K562 (cell line): ENCODE results near the gene KRT33B. TPM values are rescaled to one million over a fixed set of nuclear protein-coding genes. Genes with fewer than 3 reads are reported as not detected.

ENCODE experiments used
- DMBX1 ChIP-seq: fragments of 250-450 bp; sonication (Bioruptor Pico); IDR thresholded peaks from 2 replicates; pipeline ENCODE4 v1.8.0; 2022; ENCODE audit warnings: inconsistent platforms, mild to moderate bottlenecking, moderate library complexity, borderline replicate concordance
- ZNF436 ChIP-seq: fragments of 250-450, 450-650 bp; sonication (Bioruptor Pico); formaldehyde crosslinking; IDR thresholded peaks from 2 replicates; pipeline ENCODE4 v1.7.0; 2020; ENCODE audit warnings: mild to moderate bottlenecking
- ZNF445 ChIP-seq: fragments of 250-450 bp; sonication (Bioruptor Pico); IDR thresholded peaks from 2 replicates; pipeline ENCODE4 v1.4.0; 2020; ENCODE audit warnings: low read depth, mild to moderate bottlenecking, moderate library complexity
- polyA plus RNA-seq, 8 experiments: library from polyadenylated mRNA; depleted of rRNA in 4 of 8; stranded (reverse) in 5 of 8; unstranded in 3 of 8; fragments of >200 nt; fragmentation: Nextera tagmentation in 2 of 8; fragmentation: Illumina TruSeq in 1 of 8; extraction: Ambion mirVana in 2 of 8; extraction: Trizol in 1 of 8; gene quantifications; 2 replicates each; pipeline versions ENCODE4 v1.2.1 to v1.2.3, GENCODE V29; 2011 to 2014; ENCODE audit warnings: inconsistent platforms in 1 of 8, missing spikeins in 1 of 8
- total RNA-seq, 7 experiments: library from RNA; depleted of rRNA in 6 of 7; stranded (reverse); fragments of >200 nt in 6 of 7; fragmentation: Illumina TruSeq in 2 of 7; extraction: Trizol in 2 of 7; gene quantifications; 2 replicates each; pipeline versions ENCODE4 v1.2.1 to v1.2.3, GENCODE V29; 2011 to 2021; ENCODE audit warnings: low replicate concordance in 1 of 7
- TF ChIP-seq, protein P1 (sequence below), 3 experiments: IDR thresholded peaks in 2 of 3; conservative IDR thresholded peaks in 1 of 3; 2 replicates each; pipeline ENCODE4 v1.5.1; 2011 to 2012; ENCODE audit warnings: low read length in 3 of 3, mild to moderate bottlenecking in 3 of 3, control low read depth in 2 of 3, improper control_type of control experiment in 1 of 3, inconsistent platforms in 1 of 3, low read depth in 1 of 3, mixed read lengths in 1 of 3, moderate library complexity in 1 of 3; ENCODE audit not compliant: insufficient read depth in 2 of 3

KRT33B gene
- total and polyA plus RNA-seq, 9 of the 15 experiments (the other 6 are each of a cell fraction or from before 2014, with no cell fraction given): not detected

DNA sequence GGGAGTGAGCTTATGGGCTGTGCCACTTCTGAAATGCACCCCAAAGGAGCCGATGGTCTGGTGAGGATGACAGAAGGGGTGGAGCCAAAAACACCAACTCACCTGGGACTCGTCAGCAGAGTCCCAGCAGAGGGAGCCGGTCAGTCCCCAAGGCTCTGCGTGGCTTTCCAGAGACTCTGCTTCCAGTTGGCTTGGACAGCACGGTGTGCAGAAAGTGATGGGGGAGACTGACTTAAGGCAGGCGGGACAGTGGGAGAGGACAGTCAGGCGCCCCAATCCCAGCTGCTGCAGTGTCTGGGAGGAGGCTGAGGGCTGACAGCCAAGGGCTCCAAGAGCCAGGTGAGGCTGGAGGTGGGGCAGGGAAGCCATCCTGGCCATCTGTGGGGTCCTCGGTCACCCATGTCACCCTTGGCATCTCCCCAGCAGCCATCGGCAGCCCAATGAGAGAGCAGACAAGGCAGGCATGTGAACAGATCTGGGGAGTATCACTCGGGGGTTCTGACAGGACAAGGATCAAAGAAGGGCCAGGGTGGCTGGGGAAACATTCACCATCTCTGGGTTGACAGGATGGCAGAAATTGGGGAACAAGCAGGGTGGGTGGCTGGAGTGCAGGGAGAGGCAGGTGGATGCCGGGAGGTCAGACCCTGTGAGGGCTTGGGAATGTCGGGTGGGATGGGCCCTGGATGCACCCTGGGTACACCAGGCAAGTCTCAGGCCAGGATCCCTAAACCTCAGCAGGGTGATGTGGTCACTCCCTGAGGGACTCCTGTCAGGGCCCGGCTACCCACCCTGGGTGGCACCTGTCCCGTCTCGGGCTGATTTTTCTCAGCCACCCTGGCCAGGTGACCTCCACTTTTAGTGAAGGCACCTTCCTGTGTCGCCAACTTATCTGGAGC is 45.2 kb downstream of the KRT33B start (continued):
- TF ChIP-seq ZNF436 (CRISPR knock-in tag): no peak
- TF ChIP-seq DMBX1 (CRISPR knock-in tag): no peak
- TF ChIP-seq, protein P1, sequence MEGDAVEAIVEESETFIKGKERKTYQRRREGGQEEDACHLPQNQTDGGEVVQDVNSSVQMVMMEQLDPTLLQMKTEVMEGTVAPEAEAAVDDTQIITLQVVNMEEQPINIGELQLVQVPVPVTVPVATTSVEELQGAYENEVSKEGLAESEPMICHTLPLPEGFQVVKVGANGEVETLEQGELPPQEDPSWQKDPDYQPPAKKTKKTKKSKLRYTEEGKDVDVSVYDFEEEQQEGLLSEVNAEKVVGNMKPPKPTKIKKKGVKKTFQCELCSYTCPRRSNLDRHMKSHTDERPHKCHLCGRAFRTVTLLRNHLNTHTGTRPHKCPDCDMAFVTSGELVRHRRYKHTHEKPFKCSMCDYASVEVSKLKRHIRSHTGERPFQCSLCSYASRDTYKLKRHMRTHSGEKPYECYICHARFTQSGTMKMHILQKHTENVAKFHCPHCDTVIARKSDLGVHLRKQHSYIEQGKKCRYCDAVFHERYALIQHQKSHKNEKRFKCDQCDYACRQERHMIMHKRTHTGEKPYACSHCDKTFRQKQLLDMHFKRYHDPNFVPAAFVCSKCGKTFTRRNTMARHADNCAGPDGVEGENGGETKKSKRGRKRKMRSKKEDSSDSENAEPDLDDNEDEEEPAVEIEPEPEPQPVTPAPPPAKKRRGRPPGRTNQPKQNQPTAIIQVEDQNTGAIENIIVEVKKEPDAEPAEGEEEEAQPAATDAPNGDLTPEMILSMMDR (IDR thresholded peaks at IDR 0.05 in 2 of 3, conservative IDR thresholded peaks at IDR 0.05 in 1 of 3; ENCODE audit: insufficient read depth in 2 of 3, low read depth in 1 of 3, low read length in 3 of 3): peak; percentile 22 to 31 (median 22); a peak in 1 of 6 replicates
- TF ChIP-seq ZNF445 (CRISPR knock-in tag): no peak
